Measurements from ENCODE around the gene FBXL19. TPM values are rescaled to one million over a fixed set of nuclear protein-coding genes. Genes with fewer than 3 reads are reported as not detected.

The FBXL19 gene
- polyA plus RNA-seq, 4 donors = 16.5 to 35.4 (median 18.3) TPM

GRCh38 chr16:30984669-30985400, 61.5 kb downstream of the FBXL19 start, which contains the start of gene HSD3B7:
Gene HSD3B7, plus strand, starts transcription at chr16:30985207. Its CDS starts 452 bp downstream, at chr16:30985659.
- DNase-seq (ENCODE audit: low read depth in 4 of 4, low spot score in 3 of 4) = peak in 2 of 4 donors; percentile 45 to 62

DNA sequence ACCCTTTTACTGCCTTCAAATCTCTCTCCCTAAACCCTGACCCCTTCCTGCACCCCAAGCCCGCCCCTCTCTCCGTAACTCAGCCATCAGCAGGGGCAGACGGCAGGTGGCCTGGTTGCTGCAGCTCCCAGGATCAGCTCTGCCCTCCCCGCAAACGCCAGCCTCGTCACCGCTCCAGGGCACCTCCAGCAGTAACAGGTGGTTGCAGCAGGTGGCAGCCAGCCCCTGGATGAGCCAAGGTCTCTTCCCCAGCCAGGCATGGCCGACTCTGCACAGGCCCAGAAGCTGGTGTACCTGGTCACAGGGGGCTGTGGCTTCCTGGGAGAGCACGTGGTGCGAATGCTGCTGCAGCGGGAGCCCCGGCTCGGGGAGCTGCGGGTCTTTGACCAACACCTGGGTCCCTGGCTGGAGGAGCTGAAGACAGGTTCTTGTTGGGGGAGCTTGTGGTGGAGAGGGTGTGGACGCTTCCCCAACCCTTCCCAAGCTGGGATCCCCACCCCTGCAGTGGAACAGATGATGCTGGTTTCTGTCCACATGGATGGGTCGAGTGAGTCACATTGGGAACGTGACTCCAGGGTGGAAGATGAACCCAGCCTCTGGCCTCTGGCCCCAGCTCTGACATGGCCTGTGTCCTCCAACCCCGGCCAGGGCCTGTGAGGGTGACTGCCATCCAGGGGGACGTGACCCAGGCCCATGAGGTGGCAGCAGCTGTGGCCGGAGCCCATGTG, 62.2 kb downstream of the FBXL19 start:
- peak in 1 of 4 donors; percentile 34 for DNase-seq (ENCODE audit: low read depth in 4 of 4, low spot score in 3 of 4)

DNA sequence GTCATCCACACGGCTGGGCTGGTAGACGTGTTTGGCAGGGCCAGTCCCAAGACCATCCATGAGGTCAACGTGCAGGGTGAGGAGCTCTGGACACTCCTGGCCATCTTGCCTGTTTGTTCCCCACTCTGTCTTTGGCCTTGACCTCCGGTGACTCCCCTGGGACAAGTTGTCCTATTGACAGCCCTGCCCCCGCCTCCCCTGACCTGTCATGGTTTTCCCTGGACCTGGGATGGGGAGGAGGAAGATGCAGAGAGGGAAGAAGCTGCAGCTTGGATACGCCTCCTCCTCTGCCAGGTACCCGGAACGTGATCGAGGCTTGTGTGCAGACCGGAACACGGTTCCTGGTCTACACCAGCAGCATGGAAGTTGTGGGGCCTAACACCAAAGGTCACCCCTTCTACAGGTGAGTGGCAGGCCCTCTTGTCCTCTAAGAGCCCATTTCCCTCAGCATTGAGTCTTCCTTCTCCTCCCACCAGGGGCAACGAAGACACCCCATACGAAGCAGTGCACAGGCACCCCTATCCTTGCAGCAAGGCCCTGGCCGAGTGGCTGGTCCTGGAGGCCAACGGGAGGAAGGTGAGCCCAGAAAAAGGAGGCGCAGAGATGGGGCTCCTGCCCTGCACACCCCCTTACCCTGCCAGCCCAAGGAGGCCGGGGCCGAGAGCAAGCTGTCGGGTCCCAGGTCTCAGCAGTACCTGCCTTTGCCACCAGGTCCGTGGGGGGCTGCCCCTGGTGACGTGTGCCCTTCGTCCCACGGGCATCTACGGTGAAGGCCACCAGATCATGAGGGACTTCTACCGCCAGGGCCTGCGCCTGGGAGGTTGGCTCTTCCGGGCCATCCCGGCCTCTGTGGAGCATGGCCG, 63.0 kb downstream of the FBXL19 start:
- DNase-seq (ENCODE audit: low read depth in 4 of 4, low spot score in 3 of 4) = no peak

DNA sequence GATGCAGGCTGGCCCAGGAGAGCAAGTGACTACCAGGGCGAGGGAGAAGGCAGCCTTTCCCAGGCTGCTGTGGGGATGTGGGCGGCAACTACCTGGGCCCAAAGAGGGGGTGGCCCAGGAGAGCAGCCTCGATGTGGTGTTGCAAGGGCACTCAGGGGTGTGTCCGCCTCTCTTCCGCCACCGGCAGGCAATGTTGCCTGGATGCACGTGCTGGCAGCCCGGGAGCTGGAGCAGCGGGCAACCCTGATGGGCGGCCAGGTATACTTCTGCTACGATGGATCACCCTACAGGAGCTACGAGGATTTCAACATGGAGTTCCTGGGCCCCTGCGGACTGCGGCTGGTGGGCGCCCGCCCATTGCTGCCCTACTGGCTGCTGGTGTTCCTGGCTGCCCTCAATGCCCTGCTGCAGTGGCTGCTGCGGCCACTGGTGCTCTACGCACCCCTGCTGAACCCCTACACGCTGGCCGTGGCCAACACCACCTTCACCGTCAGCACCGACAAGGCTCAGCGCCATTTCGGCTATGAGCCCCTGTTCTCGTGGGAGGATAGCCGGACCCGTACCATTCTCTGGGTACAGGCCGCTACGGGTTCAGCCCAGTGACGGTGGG, 64.3 kb downstream of the FBXL19 start:
- DNase-seq (ENCODE audit: low read depth in 4 of 4, low spot score in 3 of 4) = no peak

GRCh38 chr16:30989469-30990047, 66.2 kb downstream of the FBXL19 start:
- DNase-seq (ENCODE audit: low read depth in 4 of 4, low spot score in 3 of 4) = no peak

DNA sequence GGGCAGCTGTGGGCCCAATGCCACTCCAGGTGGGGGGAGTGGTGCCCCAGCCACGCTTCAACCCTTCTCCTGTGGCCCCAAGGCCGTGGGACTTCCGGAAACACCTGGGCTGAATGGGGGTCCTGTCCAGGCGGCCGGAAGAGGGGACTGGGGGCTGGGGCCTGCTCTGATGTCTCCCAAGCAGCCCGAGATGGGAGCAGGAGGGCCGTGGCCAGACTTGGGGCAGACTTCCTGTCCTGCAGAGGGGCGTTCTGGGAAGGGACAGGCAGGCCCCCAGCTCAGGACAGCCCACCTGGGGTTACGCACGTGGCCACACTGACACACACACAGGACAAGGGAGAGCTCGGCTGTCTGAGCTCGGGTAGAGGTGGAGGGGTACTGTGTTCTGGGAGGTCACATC, 66.7 kb downstream of the FBXL19 start:
- no peak for DNase-seq (ENCODE audit: low read depth in 4 of 4, low spot score in 3 of 4)

GRCh38 chr16:30991052-30991451, 67.7 kb downstream of the FBXL19 start:
- DNase-seq (ENCODE audit: low read depth in 4 of 4, low spot score in 3 of 4) = no peak

GRCh38 chr16:30992276-30992780, 69.0 kb downstream of the FBXL19 start:
- DNase-seq (ENCODE audit: low read depth in 4 of 4, low spot score in 3 of 4) = no peak

GRCh38 chr16:30992931-30993816, 69.8 kb downstream of the FBXL19 start:
- no peak for DNase-seq (ENCODE audit: low read depth in 4 of 4, low spot score in 3 of 4)

- no peak for DNase-seq (ENCODE audit: low read depth in 4 of 4, low spot score in 3 of 4)
Observed at GRCh38 chr16:30995927-30996323, 72.6 kb downstream of the FBXL19 start.

- no peak for DNase-seq (ENCODE audit: low read depth in 4 of 4, low spot score in 3 of 4)
Observed at GRCh38 chr16:30996324-30996984, 73.1 kb downstream of the FBXL19 start.

GRCh38 chr16:30996985-30997724, 73.8 kb downstream of the FBXL19 start:
- no peak for DNase-seq (ENCODE audit: low read depth in 4 of 4, low spot score in 3 of 4)

DNA sequence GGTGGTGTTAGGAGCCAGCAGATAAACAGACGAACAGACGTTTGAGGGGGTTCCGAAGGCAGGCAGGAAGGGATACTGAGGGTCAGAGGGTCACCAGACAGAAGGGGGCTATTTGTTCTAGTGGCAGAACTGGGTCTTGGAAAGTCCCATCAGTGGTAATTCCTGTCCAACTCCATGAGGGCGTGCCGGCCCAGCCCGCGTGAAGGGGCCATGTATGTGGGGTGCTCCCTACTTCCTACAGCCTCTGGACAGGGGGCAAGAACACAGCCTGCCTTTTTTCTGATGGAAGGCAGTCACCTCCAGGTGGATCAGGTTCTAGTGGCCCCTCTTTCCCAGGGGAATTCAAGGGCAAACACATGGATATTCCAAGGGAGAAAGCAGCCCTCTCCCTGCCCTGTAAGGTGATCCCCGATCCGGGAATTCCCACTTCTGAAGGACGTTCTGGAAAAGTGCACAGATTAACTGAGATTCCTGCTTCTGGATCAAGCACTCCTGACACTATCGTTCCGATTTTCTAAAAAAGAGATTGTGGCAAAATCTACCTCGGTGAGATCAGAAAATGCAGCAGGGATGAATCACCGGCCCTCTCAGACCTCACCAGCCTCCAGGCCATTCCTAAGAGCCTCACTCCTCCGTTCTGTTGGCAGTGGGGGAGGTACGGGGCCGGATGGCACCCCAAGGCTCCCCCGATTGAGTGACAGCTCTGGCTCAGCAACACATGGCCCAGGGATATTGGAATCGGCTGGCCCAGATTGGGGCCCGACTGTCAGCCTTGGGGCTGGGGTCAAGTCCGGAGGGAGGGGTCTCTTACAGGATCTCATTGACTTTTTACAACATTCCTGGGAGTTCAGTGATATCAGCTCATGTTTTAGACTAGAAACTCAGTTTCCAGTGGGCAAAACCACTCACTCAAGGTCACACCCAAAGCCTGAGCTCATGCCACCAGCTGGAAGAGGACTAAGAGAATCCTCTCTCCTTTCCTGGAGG, 74.6 kb downstream of the FBXL19 start:
- DNase-seq (ENCODE audit: low read depth in 4 of 4, low spot score in 3 of 4) = no peak

Data from left renal pelvis (tissue), 4 donors.